KMS-11 (cell line): ENCODE results near the gene EVI5.

Source experiments
- H2AFZ ChIP-seq: fragments of 200-600 bp; sonication (generic); 2 replicates; pipeline ENCODE4 v1.6.1; 2016; ENCODE audit warnings: antibody characterized with exemption, mixed run types, low read depth
- H3K27ac ChIP-seq: fragments of 200-600 bp; sonication (generic); 2 replicates; pipeline ENCODE4 v1.6.1; 2016; ENCODE audit warnings: mild to moderate bottlenecking, mixed run types
- H3K27me3 ChIP-seq: fragments of 200-600 bp; sonication (generic); 2 replicates; pipeline ENCODE4 v1.6.1; 2017; ENCODE audit warnings: mild to moderate bottlenecking, low read depth, mixed run types, moderate library complexity; ENCODE audit not compliant: insufficient read depth
- H3K36me3 ChIP-seq: fragments of 200-600 bp; sonication (generic); 2 replicates; pipeline ENCODE4 v1.6.1; 2017; ENCODE audit warnings: mild to moderate bottlenecking, mixed run types; ENCODE audit not compliant: insufficient read depth
- H3K4me1 ChIP-seq: fragments of 200-600 bp; sonication (generic); 2 replicates; pipeline ENCODE4 v1.6.1; 2016; ENCODE audit warnings: mild to moderate bottlenecking, low read depth, mixed run types; ENCODE audit not compliant: poor library complexity, severe bottlenecking
- H3K4me2 ChIP-seq: fragments of 200-600 bp; sonication (generic); 2 replicates; pipeline ENCODE4 v1.7.0; 2016; ENCODE audit warnings: mild to moderate bottlenecking, mixed run types
- H3K4me3 ChIP-seq: fragments of 200-600 bp; sonication (generic); IDR thresholded peaks from 2 replicates; pipeline ENCODE4 v1.6.1; 2017; ENCODE audit warnings: low read depth, low read length, mixed read lengths; ENCODE audit not compliant: insufficient read depth
- H3K79me2 ChIP-seq: fragments of 200-600 bp; sonication (generic); 2 replicates; pipeline ENCODE4 v1.6.1; 2016; ENCODE audit warnings: low read depth, mixed run types; ENCODE audit not compliant: insufficient read depth
- H3K9ac ChIP-seq: fragments of 200-600 bp; sonication (generic); 2 replicates; pipeline ENCODE4 v1.6.1; 2016; ENCODE audit warnings: mild to moderate bottlenecking, mixed run types
- H4K20me1 ChIP-seq: fragments of 200-600 bp; sonication (generic); 2 replicates; pipeline ENCODE4 v1.6.1; 2016; ENCODE audit warnings: mild to moderate bottlenecking, mixed run types; ENCODE audit not compliant: insufficient read depth
- CTCF ChIP-seq: fragments of 200-600 bp; sonication (generic); conservative IDR thresholded peaks from 2 replicates; pipeline ENCODE4 v1.6.1; 2017; ENCODE audit warnings: low read depth, mild to moderate bottlenecking, antibody characterized with exemption, low read length, moderate library complexity, mixed read lengths

Gene EVI5

GRCh38 chr1:92816732-92817131 lies 31.8 kb upstream of the EVI5 start:
- Histone ChIP-seq H3K4me3 (no peak overlapping the region), H3K4me1 (no peaks in the 10 kb centered on the region), H3K36me3 (no peaks in the 10 kb centered on the region), H3K79me2 (no peaks in the 10 kb centered on the region), H3K27me3 (no peaks in the 10 kb centered on the region), H3K27ac (no peak overlapping the region), H3K4me2 (no peak overlapping the region), H3K9ac (no peak overlapping the region), H4K20me1 (no peaks in the 10 kb centered on the region), H2AFZ (no peak overlapping the region)
- no peak for TF ChIP-seq CTCF

GRCh38 chr1:92808381-92808780 lies 23.5 kb upstream of the EVI5 start:
- Histone ChIP-seq H3K4me1 (no peaks in the 10 kb centered on the region), H3K4me3 (no peak overlapping the region), H3K9ac (no peak overlapping the region), H2AFZ (no peak overlapping the region), H3K79me2 (no peaks in the 10 kb centered on the region), H4K20me1 (no peaks in the 10 kb centered on the region), H3K27ac (no peak overlapping the region), H3K27me3 (no peaks in the 10 kb centered on the region), H3K4me2 (no peak overlapping the region), H3K36me3 (no peaks in the 10 kb centered on the region)
- TF ChIP-seq CTCF = no peak

GRCh38 chr1:92805216-92805615 lies 20.3 kb upstream of the EVI5 start:
- Histone ChIP-seq H3K79me2 (no peaks in the 10 kb centered on the region), H3K36me3 (no peaks in the 10 kb centered on the region), H3K9ac (no peak overlapping the region), H3K27ac (no peak overlapping the region), H3K4me1 (no peaks in the 10 kb centered on the region), H3K4me3 (no peak overlapping the region), H2AFZ (no peak overlapping the region), H3K27me3 (no peaks in the 10 kb centered on the region), H3K4me2 (no peak overlapping the region), H4K20me1 (no peaks in the 10 kb centered on the region)
- no peak for TF ChIP-seq CTCF

- no peak overlapping the region for H3K4me2 ChIP-seq
- no peaks in the 10 kb centered on the region for H4K20me1 ChIP-seq
- no peaks in the 10 kb centered on the region for H3K27me3 ChIP-seq
- no peaks in the 10 kb centered on the region for H3K36me3 ChIP-seq
- no peak overlapping the region for H3K27ac ChIP-seq
- H3K79me2 ChIP-seq = no peaks in the 10 kb centered on the region
- H2AFZ ChIP-seq = no peak overlapping the region
- no peak for TF ChIP-seq CTCF
- no peak overlapping the region for H3K9ac ChIP-seq
- H3K4me3 ChIP-seq = no peak overlapping the region
- no peaks in the 10 kb centered on the region for H3K4me1 ChIP-seq
Observed at GRCh38 chr1:92804721-92805201, 19.9 kb upstream of the EVI5 start.
